ENCODE results near the gene SAP30L. TPM values are rescaled to one million over a fixed set of nuclear protein-coding genes. Genes with fewer than 3 reads are reported as not detected.

Gene SAP30L
- total and polyA plus RNA-seq, 2 experiments from 2014 or later: 21.4 to 29.3 TPM

DNA sequence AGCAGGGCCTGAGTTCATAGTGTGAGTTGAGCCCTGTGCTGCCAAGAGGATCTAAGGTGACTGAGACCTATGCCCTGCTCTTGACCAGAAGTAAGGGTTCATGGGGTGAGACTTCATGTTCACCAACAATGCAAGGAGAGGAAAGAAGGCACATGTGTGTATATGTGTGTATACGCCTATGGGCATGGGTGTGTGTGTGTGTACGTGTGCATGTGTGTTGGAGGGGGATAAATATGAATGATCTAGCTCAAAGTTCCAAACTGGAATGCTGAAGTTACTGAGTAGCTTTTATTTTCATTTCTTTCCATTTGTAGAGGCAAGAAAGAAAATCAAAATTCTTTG lies 57.9 kb downstream of the SAP30L start:
- no peaks in the 10 kb centered on the region for H3K36me3 Mint-ChIP-seq (ENCODE audit: low read depth)
- no peak for TF ChIP-seq STAT1 (IDR thresholded peaks at IDR 0.05; ENCODE audit: unreplicated experiment)
- TF ChIP-seq, protein P1, sequence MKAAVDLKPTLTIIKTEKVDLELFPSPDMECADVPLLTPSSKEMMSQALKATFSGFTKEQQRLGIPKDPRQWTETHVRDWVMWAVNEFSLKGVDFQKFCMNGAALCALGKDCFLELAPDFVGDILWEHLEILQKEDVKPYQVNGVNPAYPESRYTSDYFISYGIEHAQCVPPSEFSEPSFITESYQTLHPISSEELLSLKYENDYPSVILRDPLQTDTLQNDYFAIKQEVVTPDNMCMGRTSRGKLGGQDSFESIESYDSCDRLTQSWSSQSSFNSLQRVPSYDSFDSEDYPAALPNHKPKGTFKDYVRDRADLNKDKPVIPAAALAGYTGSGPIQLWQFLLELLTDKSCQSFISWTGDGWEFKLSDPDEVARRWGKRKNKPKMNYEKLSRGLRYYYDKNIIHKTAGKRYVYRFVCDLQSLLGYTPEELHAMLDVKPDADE (IDR thresholded peaks at IDR 0.05): no peak
- no peaks in the 10 kb centered on the region for H3K9me2 ChIP-seq (ENCODE audit: insufficient read depth)
- H3K4me3 ChIP-seq: no peak overlapping the region
- 0 out of 2 replicates have a peak overlapping the region, but pooled peaks have one; percentile 23 for H2AFZ ChIP-seq
- ATAC-seq: no peak
- H3K27ac Mint-ChIP-seq: no peak overlapping the region
- H3K4me2 ChIP-seq: no peak overlapping the region
- no peaks in the 10 kb centered on the region for H3K79me2 ChIP-seq (replicated peaks; ENCODE audit: insufficient read depth)
- H3K4me3 Mint-ChIP-seq: no peak overlapping the region
- H3K4me1 ChIP-seq (ENCODE audit: insufficient read depth): peaks cover 3% of the 10 kb centered on the region
- H3K27me3 Mint-ChIP-seq (ENCODE audit: insufficient read depth, low read depth, poor library complexity): peaks cover 3% of the 10 kb centered on the region
- H3K4me1 Mint-ChIP-seq: peaks cover 15% of the 10 kb centered on the region
- no peaks in the 10 kb centered on the region for H4K20me1 ChIP-seq (replicated peaks; ENCODE audit: insufficient read depth)
- H3K9me3 Mint-ChIP-seq: no peaks in the 10 kb centered on the region
- no peaks in the 10 kb centered on the region for H3K36me3 ChIP-seq (ENCODE audit: insufficient read depth)
- no peak overlapping the region for H3K27ac ChIP-seq (ENCODE audit: low read depth)
- no peak for DNase-seq (ENCODE audit: low spot score)
- no peaks in the 10 kb centered on the region for H3K27me3 ChIP-seq (ENCODE audit: insufficient read depth)
- no peaks in the 10 kb centered on the region for H3F3A ChIP-seq (replicated peaks; ENCODE audit: low read depth)

DNA sequence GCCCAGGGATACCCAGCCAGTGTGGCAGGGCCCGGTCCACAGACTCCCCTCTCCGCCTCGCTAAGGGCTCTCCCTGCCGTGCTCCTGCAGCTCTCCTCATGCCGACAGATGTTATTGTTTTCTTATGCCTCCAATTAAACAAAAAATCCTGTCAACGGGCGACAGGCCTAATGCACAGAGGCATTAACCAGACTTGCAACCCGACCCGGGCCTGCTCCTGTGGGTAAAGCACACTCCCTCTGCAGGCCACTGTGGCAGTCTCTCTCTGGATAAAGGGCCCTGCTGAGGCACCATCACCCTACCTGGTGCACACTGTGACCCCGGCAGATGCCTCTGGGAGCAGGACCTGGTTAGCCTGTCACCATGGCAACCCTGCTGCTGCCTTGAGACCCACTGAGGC lies 59.8 kb downstream of the SAP30L start:
- DNase-seq (ENCODE audit: low spot score): peak; percentile 49
- no peak overlapping the region for H2AFZ ChIP-seq

DNA sequence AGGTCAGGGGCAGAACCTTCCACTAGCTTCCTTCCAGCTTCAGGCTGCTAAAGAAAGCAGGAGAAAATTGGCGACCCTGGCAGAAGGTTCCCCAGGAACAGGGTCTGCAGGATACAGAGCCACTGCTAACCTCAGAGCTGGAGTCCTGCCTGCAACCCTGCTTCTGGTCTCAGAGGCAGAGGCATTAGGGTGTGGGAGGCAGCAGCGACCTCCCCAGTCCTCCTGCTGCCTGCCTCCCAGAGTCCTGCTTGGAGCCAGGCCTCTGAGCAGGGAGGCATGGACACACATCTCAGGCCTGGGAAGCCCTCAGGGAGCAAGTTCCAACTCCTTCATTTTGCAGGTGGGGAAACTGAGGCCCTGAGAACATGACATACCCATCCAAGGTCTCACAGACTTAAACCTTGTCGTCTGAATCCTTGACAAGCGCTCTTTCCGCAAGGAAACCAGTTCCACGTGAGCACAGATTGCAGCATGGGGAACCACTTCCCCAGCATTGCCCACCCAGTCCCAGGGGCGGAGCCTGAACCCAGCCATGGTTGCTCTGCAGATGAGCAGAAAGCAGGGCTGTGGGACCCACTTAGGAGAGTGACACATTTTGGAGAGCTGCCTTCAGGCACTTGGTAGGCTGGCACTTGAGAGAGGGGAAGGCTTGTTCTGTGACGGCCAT lies 60.4 kb downstream of the SAP30L start:
- DNase-seq (ENCODE audit: low spot score): no peak
- H3K27ac ChIP-seq (ENCODE audit: low read depth): no peak overlapping the region
- ATAC-seq: no peak
- Mint-ChIP-seq H3K27me3 (ENCODE audit: insufficient read depth, low read depth, poor library complexity) (peaks cover 3% of the 10 kb centered on the region), H3K36me3 (ENCODE audit: low read depth) (no peaks in the 10 kb centered on the region), H3K4me1 (peaks cover 16% of the 10 kb centered on the region), H3K4me3 (no peak overlapping the region), H3K27ac (no peak overlapping the region), H3K9me3 (no peaks in the 10 kb centered on the region)
- no peaks in the 10 kb centered on the region for H3K79me2 ChIP-seq (replicated peaks; ENCODE audit: insufficient read depth)
- no peaks in the 10 kb centered on the region for H3K27me3 ChIP-seq (ENCODE audit: insufficient read depth)
- no peaks in the 10 kb centered on the region for H3K36me3 ChIP-seq (ENCODE audit: insufficient read depth)
- no peak overlapping the region for H3K4me2 ChIP-seq
- H3K9me2 ChIP-seq (ENCODE audit: insufficient read depth): no peaks in the 10 kb centered on the region
- H4K20me1 ChIP-seq (replicated peaks; ENCODE audit: insufficient read depth): no peaks in the 10 kb centered on the region
- H2AFZ ChIP-seq: 0 out of 2 replicates have a peak overlapping the region, but pooled peaks have one; percentile 47
- H3F3A ChIP-seq (replicated peaks; ENCODE audit: low read depth): no peaks in the 10 kb centered on the region
- H3K4me3 ChIP-seq: no peak overlapping the region
- peaks cover 2% of the 10 kb centered on the region for H3K4me1 ChIP-seq (ENCODE audit: insufficient read depth)
- TF ChIP-seq ZNF331 (CRISPR knock-in tag; IDR thresholded peaks at IDR 0.05; ENCODE audit: low read depth): no peak
- TF ChIP-seq, protein P1 (IDR thresholded peaks at IDR 0.05): no peak
- no peak for TF ChIP-seq POLR2AphosphoS5 (IDR thresholded peaks at IDR 0.05; ENCODE audit: low read depth)
- TF ChIP-seq CREB1 (CRISPR knock-in tag; IDR thresholded peaks at IDR 0.05; ENCODE audit: low read depth): no peak
- no peak for TF ChIP-seq EZH2 (IDR thresholded peaks at IDR 0.05; ENCODE audit: low read depth, unreplicated experiment)
- TF ChIP-seq, protein P2, sequence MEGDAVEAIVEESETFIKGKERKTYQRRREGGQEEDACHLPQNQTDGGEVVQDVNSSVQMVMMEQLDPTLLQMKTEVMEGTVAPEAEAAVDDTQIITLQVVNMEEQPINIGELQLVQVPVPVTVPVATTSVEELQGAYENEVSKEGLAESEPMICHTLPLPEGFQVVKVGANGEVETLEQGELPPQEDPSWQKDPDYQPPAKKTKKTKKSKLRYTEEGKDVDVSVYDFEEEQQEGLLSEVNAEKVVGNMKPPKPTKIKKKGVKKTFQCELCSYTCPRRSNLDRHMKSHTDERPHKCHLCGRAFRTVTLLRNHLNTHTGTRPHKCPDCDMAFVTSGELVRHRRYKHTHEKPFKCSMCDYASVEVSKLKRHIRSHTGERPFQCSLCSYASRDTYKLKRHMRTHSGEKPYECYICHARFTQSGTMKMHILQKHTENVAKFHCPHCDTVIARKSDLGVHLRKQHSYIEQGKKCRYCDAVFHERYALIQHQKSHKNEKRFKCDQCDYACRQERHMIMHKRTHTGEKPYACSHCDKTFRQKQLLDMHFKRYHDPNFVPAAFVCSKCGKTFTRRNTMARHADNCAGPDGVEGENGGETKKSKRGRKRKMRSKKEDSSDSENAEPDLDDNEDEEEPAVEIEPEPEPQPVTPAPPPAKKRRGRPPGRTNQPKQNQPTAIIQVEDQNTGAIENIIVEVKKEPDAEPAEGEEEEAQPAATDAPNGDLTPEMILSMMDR (conservative IDR thresholded peaks at IDR 0.05; ENCODE audit: low read depth in 2 of 2): no peak
- TF ChIP-seq NANOG (IDR thresholded peaks at IDR 0.05; ENCODE audit: borderline replicate concordance): no peak
- no peak for TF ChIP-seq STAT1 (IDR thresholded peaks at IDR 0.05; ENCODE audit: unreplicated experiment)
- no peak for TF ChIP-seq JUNB (IDR thresholded peaks at IDR 0.05; ENCODE audit: unreplicated experiment)

More for the DNA sequence above, 59.8 kb downstream of the SAP30L start:
- Mint-ChIP-seq H3K4me3 (no peak overlapping the region), H3K9me3 (no peaks in the 10 kb centered on the region), H3K36me3 (ENCODE audit: low read depth) (no peaks in the 10 kb centered on the region), H3K27me3 (ENCODE audit: insufficient read depth, low read depth, poor library complexity) (peaks cover 3% of the 10 kb centered on the region), H3K4me1 (peaks cover 17% of the 10 kb centered on the region), H3K27ac (no peak overlapping the region)
- Histone ChIP-seq H3K4me1 (ENCODE audit: insufficient read depth) (peaks cover 3% of the 10 kb centered on the region), H3F3A (replicated peaks; ENCODE audit: low read depth) (no peaks in the 10 kb centered on the region), H3K36me3 (ENCODE audit: insufficient read depth) (no peaks in the 10 kb centered on the region), H4K20me1 (replicated peaks; ENCODE audit: insufficient read depth) (no peaks in the 10 kb centered on the region), H3K4me3 (no peak overlapping the region), H3K4me2 (no peak overlapping the region), H3K27ac (ENCODE audit: low read depth) (no peak overlapping the region), H3K27me3 (ENCODE audit: insufficient read depth) (no peaks in the 10 kb centered on the region), H3K9me2 (ENCODE audit: insufficient read depth) (no peaks in the 10 kb centered on the region), H3K79me2 (replicated peaks; ENCODE audit: insufficient read depth) (no peaks in the 10 kb centered on the region)
- ATAC-seq: peak; percentile 86
- no peak for TF ChIP-seq NANOG (IDR thresholded peaks at IDR 0.05; ENCODE audit: borderline replicate concordance)
- TF ChIP-seq, protein P2 (conservative IDR thresholded peaks at IDR 0.05; ENCODE audit: low read depth in 2 of 2): peak; percentile 17 to 43; a peak in 2 of 4 replicates
